Measurements from ENCODE around the gene ZC3H4. TPM values are rescaled to one million over a fixed set of nuclear protein-coding genes. Genes with fewer than 3 reads are reported as not detected.
A peak's percentile ranks its signal among the peaks of the same experiment; 100 is the strongest.

The ZC3H4 gene
- total RNA-seq, 4 donors from 2014 or later: 25.5 to 40.4 (median 34.2) TPM

DNA sequence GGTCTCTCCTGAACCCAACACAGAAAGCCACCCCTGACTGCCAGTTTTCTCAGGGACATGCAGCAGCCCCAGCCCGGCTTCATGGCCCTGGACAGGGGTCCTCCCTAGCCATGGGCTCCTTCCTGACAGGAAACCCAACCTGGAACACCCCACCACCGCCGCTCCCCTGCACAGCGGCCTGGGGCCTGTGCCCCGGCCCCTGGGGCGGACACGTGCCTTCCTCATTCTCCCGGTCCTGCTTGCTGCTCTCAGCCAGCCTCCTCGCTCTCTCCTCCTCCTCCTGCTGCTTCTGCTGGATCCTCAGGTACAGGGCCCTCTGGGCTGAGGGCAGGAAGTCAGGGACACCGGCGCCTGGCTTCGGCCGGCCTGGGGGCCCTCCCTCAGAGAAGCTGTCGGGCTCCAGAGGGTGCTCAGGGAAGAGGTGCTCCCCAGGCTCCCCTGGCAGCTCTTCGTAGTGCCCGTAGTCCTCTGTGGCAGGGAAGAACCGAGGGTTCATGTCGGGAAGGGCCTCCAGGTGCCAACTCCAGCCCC lies 44.6 kb downstream of the ZC3H4 start:
- no peak overlapping the region for H3K4me3 ChIP-seq
- peak overlapping the region in 2 of 4 donors; percentile 33 to 72 for H3K27ac ChIP-seq
- H3K36me3 ChIP-seq: peaks cover 0 to 92% (median 26%) of the 10 kb centered on the region in 3 donors
- WGBS, 2 donors: 85 to 87% methylated on average over 10 to 16 of the region's 18 CpGs
- TF ChIP-seq EP300 (IDR thresholded peaks at IDR 0.05): no peak
- TF ChIP-seq, protein P1, sequence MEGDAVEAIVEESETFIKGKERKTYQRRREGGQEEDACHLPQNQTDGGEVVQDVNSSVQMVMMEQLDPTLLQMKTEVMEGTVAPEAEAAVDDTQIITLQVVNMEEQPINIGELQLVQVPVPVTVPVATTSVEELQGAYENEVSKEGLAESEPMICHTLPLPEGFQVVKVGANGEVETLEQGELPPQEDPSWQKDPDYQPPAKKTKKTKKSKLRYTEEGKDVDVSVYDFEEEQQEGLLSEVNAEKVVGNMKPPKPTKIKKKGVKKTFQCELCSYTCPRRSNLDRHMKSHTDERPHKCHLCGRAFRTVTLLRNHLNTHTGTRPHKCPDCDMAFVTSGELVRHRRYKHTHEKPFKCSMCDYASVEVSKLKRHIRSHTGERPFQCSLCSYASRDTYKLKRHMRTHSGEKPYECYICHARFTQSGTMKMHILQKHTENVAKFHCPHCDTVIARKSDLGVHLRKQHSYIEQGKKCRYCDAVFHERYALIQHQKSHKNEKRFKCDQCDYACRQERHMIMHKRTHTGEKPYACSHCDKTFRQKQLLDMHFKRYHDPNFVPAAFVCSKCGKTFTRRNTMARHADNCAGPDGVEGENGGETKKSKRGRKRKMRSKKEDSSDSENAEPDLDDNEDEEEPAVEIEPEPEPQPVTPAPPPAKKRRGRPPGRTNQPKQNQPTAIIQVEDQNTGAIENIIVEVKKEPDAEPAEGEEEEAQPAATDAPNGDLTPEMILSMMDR (IDR thresholded peaks at IDR 0.05): no peak
- no peak for TF ChIP-seq POLR2A (IDR thresholded peaks at IDR 0.05)
- no peaks in the 10 kb centered on the region for H3K27me3 ChIP-seq
- no peak for DNase-seq (ENCODE audit: low spot score in 2 of 2)
- H3K4me1 ChIP-seq: peaks cover 0 to 30% (median 0%) of the 10 kb centered on the region in 4 donors
- H3K9me3 ChIP-seq: no peaks in the 10 kb centered on the region

DNA sequence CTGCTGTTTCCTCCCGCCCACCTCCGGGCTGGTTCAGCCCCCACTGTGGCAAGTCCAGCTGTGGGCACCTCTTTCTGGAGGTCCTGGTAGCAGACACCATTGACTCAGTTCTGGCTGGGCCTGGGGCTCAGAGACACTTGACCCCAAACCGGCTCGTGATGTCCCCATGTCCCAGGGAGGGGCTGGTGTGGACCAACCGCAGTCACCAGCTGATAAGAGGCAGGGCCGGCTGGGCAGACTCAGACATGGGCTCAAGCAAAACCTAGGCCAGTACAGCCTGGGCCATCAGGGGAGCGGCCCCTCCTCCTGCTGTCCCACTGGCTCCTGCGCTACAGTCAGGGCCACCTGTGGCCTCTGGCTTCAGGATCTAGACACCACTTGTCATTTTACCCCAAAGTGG lies 45.3 kb downstream of the ZC3H4 start:
- H3K4me1 ChIP-seq: peaks cover 0 to 34% (median 0%) of the 10 kb centered on the region in 4 donors
- WGBS, 2 donors: 75 to 84% methylated on average over 3 to 6 of the region's 8 CpGs
- no peaks in the 10 kb centered on the region for H3K27me3 ChIP-seq
- peaks cover 0 to 85% (median 26%) of the 10 kb centered on the region in 3 donors for H3K36me3 ChIP-seq
- no peaks in the 10 kb centered on the region for H3K9me3 ChIP-seq
- peak overlapping the region in 2 of 4 donors; percentile 33 to 72 for H3K27ac ChIP-seq
- no peak overlapping the region for H3K4me3 ChIP-seq
- TF ChIP-seq, protein P1 (IDR thresholded peaks at IDR 0.05): no peak
- TF ChIP-seq EP300 (IDR thresholded peaks at IDR 0.05) (no peak), POLR2A (IDR thresholded peaks at IDR 0.05) (no peak)
- no peak for DNase-seq (ENCODE audit: low spot score in 2 of 2)

DNA sequence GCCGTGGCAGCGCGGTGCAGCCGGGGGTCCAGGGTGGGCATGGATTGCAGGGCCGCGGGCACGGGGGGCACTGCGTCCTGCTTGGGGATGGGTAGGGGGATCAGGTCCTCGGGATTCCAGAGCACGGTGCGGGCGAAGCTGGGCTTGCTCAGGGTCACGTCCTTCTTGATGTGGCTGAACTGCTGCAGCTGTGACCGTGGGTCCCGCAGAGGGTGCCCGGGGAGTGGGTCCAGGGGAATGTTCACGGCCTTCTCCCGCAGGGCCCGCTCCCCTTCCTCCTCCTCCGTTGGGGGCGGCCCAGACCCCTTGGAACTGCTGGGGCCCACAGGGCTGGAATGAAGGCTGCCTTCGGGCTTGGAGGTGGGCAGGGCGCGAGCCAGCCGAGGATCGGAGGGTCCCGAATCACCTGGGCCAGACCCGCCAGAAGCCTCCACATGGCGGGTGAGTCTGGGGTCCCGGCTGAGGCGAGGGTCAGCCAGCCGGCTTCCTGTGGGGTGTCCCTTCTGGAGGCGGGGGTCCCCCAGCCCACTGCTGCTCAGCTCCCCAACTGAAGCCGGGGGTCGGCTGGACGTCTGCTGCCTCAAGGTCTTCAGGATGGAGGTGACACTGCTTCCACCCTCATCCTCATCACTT lies 46.2 kb downstream of the ZC3H4 start:
- peaks cover 0 to 77% (median 26%) of the 10 kb centered on the region in 3 donors for H3K36me3 ChIP-seq
- H3K27ac ChIP-seq: no peak overlapping the region

DNA sequence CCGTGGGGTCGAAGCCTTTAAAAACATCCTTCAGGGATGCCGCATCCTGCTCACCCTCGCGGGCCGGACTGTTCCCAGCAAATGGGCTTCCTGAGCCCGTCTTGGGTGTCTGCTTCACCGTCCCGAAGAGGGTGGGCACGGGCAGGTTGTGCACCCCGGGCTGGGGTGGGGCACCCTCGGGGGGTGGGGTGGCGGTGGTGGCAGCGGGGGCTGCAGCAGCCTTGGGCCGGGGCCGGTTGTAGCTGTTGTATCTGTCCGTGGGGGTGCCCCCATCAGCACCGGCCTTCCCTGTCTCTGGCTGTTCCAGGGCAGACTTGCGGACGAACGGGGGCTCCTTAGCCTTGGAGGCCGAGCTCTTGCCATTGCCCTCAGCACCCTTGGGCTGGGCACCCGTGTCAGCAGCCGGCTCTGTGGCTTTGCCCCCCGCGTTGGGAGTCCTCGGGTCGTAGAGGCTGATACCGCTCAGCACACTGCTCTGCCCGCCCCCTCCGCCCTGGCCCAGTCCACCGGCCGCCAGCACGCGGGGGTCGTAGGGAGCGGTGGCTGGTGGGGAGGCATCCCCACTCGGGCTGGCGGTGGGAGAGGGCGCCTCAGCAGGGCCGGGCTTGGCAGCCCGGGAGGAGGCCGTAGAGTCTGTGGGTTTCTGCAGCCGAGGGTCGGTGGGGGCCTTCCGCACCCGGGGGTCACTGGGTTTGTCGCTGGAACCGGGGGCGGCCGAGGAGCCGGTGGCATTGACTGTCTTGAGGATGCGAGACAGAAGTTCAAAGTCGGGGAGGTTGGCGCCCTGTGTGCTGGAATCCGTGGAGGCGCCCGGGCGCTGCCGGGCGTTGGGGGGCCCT lies 47.0 kb downstream of the ZC3H4 start:
- 87 to 88% methylated on average over 44 to 54 of the region's 61 CpGs for WGBS, 2 donors
- no peak overlapping the region for H3K27ac ChIP-seq
- TF ChIP-seq EP300 (IDR thresholded peaks at IDR 0.05): no peak
- TF ChIP-seq, protein P1 (IDR thresholded peaks at IDR 0.05): no peak
- TF ChIP-seq POLR2A (IDR thresholded peaks at IDR 0.05): no peak
- peaks cover 0 to 31% (median 0%) of the 10 kb centered on the region in 4 donors for H3K4me1 ChIP-seq
- H3K9me3 ChIP-seq: no peaks in the 10 kb centered on the region
- no peak for DNase-seq (ENCODE audit: low spot score in 2 of 2)
- no peaks in the 10 kb centered on the region for H3K27me3 ChIP-seq
- H3K4me3 ChIP-seq: no peak overlapping the region
- peaks cover 0 to 70% (median 26%) of the 10 kb centered on the region in 3 donors for H3K36me3 ChIP-seq

More for the DNA sequence above, 46.2 kb downstream of the ZC3H4 start:
- no peak for DNase-seq (ENCODE audit: low spot score in 2 of 2)
- no peaks in the 10 kb centered on the region for H3K27me3 ChIP-seq
- H3K9me3 ChIP-seq: no peaks in the 10 kb centered on the region
- TF ChIP-seq POLR2A (IDR thresholded peaks at IDR 0.05): no peak
- TF ChIP-seq, protein P1 (IDR thresholded peaks at IDR 0.05): no peak
- no peak for TF ChIP-seq EP300 (IDR thresholded peaks at IDR 0.05)
- no peak overlapping the region for H3K4me3 ChIP-seq
- H3K4me1 ChIP-seq: peaks cover 0 to 31% (median 0%) of the 10 kb centered on the region in 4 donors
- WGBS, 2 donors: 96 to 99% methylated on average over 11 to 36 of the region's 36 CpGs

All from tibial nerve (tissue), 4 donors.